ENCODE data around the gene KRTAP5-10. TPM values are rescaled to one million over a fixed set of nuclear protein-coding genes. Genes with fewer than 3 reads are reported as not detected.

KRTAP5-10 gene
- total and polyA plus RNA-seq, 9 of the 15 experiments (the other 6 are each of a cell fraction or from before 2014, with no cell fraction given), result not detected

DNA sequence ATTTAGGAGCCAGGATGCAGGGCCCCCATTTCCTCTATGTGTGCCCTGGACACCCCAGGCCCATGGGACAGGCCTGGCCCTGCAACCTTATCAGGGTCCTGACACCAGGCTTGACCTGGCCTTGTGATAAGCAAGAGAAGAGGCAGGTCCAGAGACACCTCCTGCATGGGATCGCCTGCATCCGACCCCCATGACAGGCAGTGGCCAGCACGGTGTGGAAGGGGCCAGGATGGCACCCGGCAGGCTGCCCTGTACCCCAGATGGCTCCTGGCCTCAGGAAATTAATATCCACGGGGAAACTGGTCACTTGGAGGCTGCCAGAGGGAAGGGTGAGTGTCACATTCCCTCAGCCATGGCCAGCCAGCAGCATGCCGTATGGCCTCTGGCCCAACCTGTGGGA, 10.4 kb upstream of the KRTAP5-10 start:
- BruUV-seq (replicated peaks), result no TSS peak
- TF ChIP-seq ZNF707 (CRISPR knock-in tag; conservative IDR thresholded peaks at IDR 0.05) (no peak), SMARCC2 (IDR thresholded peaks at IDR 0.05; ENCODE audit: low read depth) (no peak)
- TF ChIP-seq, protein P1, sequence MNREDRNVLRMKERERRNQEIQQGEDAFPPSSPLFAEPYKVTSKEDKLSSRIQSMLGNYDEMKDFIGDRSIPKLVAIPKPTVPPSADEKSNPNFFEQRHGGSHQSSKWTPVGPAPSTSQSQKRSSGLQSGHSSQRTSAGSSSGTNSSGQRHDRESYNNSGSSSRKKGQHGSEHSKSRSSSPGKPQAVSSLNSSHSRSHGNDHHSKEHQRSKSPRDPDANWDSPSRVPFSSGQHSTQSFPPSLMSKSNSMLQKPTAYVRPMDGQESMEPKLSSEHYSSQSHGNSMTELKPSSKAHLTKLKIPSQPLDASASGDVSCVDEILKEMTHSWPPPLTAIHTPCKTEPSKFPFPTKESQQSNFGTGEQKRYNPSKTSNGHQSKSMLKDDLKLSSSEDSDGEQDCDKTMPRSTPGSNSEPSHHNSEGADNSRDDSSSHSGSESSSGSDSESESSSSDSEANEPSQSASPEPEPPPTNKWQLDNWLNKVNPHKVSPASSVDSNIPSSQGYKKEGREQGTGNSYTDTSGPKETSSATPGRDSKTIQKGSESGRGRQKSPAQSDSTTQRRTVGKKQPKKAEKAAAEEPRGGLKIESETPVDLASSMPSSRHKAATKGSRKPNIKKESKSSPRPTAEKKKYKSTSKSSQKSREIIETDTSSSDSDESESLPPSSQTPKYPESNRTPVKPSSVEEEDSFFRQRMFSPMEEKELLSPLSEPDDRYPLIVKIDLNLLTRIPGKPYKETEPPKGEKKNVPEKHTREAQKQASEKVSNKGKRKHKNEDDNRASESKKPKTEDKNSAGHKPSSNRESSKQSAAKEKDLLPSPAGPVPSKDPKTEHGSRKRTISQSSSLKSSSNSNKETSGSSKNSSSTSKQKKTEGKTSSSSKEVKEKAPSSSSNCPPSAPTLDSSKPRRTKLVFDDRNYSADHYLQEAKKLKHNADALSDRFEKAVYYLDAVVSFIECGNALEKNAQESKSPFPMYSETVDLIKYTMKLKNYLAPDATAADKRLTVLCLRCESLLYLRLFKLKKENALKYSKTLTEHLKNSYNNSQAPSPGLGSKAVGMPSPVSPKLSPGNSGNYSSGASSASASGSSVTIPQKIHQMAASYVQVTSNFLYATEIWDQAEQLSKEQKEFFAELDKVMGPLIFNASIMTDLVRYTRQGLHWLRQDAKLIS (CRISPR knock-in tag; IDR thresholded peaks at IDR 0.05), result no peak
- FAIRE-seq (no peak), DNase-seq (ENCODE audit: extremely low read depth in 1 of 4, low spot score in 3 of 4) (no peak), ATAC-seq (no peak)
- Histone ChIP-seq H3K4me3 (no peak overlapping the region), H3K36me3 (ENCODE audit: control insufficient read depth, insufficient read depth, low read length) (no peaks in the 10 kb centered on the region), H4K20me1 (replicated peaks; ENCODE audit: control insufficient read depth, insufficient read depth, low read length) (no peaks in the 10 kb centered on the region), H3K27me3 (ENCODE audit: control insufficient read depth in 2 of 2, insufficient read depth in 2 of 2, low read length in 2 of 2) (peaks cover 3 to 28% of the 10 kb centered on the region in 2 experiments; a peak in 3 of 5 replicates), H3K9ac (ENCODE audit: insufficient read depth in 1 of 2, low read depth in 2 of 2, low read length in 2 of 2) (peak overlapping the region in 1 of 2 experiments; percentile 18; a peak in 1 of 4 replicates), H3K9me1 (ENCODE audit: control insufficient read depth, insufficient read depth, low read length) (no peaks in the 10 kb centered on the region), H2AFZ (ENCODE audit: low read depth, low read length) (no peak overlapping the region), H3K9me3 (replicated peaks; ENCODE audit: control insufficient read depth, insufficient read depth, low read depth, low read length) (no peaks in the 10 kb centered on the region), H3K79me2 (ENCODE audit: control insufficient read depth, insufficient read depth, low read length) (no peaks in the 10 kb centered on the region), H3K4me1 (replicated peaks in 1 of 2; ENCODE audit: control insufficient read depth in 2 of 2, insufficient read depth in 2 of 2, low read length in 2 of 2) (peaks cover 0 to 3% of the 10 kb centered on the region in 2 experiments; a peak in 1 of 5 replicates), H3K27ac (ENCODE audit: extremely low read depth, low read depth, low read length) (no peak overlapping the region), H3K4me2 (ENCODE audit: insufficient read depth, low read length) (no peak overlapping the region)
- intact Hi-C loops (cut with micrococcal nuclease) (no loop called here), in situ Hi-C loops (cut with MboI) (no loop called here)
- WGBS (ENCODE audit: insufficient coverage, low coverage, missing lambda C conversion rate), result 8% methylated on average over 6 of the region's 6 CpGs
- ChIA-PET POLR2A (no interaction called here), CTCF (ENCODE audit: low intra/inter-chr PET ratio) (no interaction called here)
